Left renal cortex interstitium (tissue), 4 donors: ENCODE data around the gene SRR. TPM values are rescaled to one million over a fixed set of nuclear protein-coding genes. Genes with fewer than 3 reads are reported as not detected.
"Not testable (repeated sequence)": the region's sequence is repeated elsewhere in the genome, so short reads cannot be mapped to it uniquely, and the experiment has no call there.

Experiments
- DNase-seq, 4 donors: peaks; one replicate each; pipeline ENCODE4 v3.0.0-alpha.2; 2013; ENCODE audit warnings: low read depth in 4 of 4, low spot score in 2 of 4, missing footprints in 1 of 4
- polyA plus RNA-seq, 4 donors: library from polyadenylated mRNA; unstranded; fragments of 120-200 nt; gene quantifications; one replicate each; pipeline ENCODE4 v1.2.1, GENCODE V29; 2013; ENCODE audit not compliant: insufficient read length in 4 of 4

The SRR gene
- polyA plus RNA-seq, 4 donors, result 22.8 to 27.3 (median 25.0) TPM

DNA sequence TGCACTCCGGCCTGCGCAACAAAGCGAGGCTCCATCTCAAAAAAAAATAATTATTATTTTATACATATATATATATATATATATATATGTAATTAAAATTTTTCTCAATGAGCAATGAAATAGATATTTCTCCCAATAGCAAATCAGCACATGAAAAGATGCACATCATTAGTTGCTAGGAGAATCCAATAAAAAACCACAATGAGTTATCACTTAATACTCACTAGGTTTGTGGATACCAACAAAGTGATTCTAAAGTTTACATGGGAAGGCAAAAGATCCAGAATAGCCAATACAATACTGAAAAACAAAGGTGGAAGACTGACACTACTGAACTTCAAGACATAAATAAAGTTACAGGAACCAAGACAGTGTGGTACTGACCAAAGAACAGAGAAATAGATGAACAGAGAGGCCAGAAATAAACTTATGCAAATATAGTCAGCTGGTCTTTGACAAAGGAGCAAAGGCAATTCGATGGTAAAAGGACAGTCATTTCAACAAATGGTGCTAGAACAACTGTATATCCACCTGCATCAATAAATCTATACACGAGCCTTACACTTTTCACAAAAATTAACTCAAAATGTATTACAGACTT, 13.8 kb upstream of the SRR start:
- no peak for DNase-seq

DNA sequence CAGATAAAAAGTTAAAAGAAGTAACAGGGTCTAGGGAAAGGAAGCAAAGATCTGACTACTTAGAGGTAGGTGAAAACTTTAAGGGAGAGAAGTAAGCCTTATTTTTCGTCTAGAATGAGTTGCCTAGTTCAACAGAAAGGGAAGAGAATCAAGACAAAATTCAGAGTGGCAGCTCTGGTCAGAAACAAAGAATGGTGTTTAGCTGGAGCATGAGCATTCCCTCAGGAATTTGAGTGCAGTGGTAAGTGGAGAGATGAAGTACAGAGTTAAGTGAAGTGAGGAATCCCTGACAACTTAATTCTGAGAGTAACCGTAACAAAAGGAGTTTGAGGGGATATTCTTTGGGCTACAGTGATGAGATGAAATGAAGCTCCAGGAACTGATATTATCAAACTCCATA, 11.7 kb upstream of the SRR start:
- DNase-seq, result no peak

DNA sequence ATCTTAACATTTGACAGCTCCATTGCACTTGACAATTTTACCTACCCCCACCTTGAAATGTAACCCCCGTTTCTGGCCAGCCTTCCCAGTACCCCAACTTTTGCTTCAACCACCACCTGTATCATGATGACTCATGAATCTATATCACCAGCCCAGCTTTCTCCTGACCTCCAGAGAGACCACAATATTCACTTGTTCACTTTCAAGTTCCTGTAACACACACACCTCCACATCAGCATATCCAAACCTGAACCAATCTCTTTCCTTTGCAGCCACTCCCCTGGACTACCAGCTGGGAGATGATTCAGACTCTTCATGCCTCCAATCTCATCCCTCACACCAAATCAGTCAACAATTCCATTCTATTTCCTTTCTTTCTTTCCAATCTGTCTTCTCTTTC, 8.2 kb upstream of the SRR start:
- DNase-seq, result no peak

GRCh38 chr17:2297023-2297422, 6.7 kb upstream of the SRR start:
- no peak for DNase-seq

GRCh38 chr17:2299136-2299535, 4.6 kb upstream of the SRR start:
- DNase-seq, result no peak

- DNase-seq, result no peak
Observed at GRCh38 chr17:2299756-2300155, 4.0 kb upstream of the SRR start.

DNA sequence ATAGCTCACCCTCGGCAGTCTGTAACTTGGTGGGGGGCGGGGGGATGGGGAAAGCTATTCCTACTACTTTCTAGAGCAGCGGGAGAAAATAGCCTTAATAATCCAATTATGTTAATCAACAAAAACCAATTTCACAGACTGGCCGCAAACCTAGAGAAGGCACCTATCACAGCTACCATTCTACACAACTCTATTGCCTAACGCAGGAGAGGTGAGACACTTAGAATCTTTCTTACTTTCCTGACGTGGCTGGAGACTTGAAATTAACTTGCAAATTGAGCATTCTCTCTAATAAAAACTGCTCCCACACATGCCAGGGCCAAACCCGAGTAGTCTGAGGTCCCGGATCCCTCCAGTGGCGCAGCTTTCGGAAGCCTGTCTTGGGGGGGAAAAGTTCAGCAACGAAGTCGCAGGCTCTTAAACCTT, 959 bp upstream of the SRR start:
- DNase-seq, result peak in 1 of 4 donors; percentile 10

- DNase-seq, result no peak
Observed at GRCh38 chr17:2304931-2305330, 1.2 kb downstream of the SRR start.

DNA sequence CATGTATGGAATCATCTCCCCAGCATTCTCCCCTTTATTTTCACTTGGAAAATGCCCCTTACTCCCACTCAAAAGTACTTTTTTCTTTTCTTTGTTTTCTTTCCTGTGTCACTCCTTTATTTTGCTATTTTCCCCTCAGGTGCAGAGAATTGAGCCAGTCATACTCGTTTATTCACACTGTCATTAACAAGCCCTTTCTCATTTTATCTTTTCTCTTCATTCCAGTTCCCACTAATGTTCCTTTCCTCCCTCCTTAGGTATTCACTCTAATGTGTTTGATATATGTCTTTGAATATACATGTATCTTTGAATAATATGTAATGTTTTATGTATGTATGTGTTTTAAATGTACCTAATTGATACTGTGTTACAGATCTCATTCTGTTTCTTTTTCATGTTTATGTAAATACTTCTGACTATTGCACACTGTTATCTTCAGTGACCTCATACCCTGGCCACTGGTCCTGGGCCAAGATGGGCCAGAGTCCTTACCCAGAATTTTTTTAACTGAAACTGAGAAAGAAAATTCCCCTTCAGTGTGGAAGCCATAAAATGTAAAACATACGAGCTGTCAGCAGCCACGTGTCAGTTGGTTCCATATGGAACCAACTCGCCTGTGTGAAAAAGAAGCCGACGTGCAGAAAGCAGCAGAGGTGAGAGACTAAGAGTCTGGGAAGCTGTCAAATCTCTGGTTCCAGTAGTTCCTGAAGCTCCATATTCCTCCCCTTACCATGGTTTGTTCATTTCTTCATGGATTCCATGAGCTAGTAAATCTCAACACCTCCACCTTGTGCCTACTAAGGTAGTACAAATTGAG, 5.8 kb downstream of the SRR start:
- peak in 2 of 4 donors; percentile 0 to 12 for DNase-seq

- DNase-seq, result no peak
Observed at GRCh38 chr17:2312736-2313135, 9.0 kb downstream of the SRR start.

DNA sequence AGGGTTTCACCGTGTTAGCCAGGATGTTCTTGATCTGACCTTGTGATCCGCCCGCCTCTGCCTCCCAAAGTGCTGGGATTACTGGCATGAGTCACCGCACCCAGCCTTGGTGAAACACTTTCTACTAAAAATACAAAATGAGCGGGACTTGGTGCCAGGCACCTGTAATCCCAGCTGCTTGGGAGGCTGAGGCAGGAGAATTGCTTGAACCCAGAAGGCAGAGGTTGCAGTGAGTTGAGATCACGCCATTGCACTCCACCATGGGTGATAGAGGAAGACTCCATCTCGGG, 13.1 kb downstream of the SRR start:
- not testable (repeated sequence) for DNase-seq

DNA sequence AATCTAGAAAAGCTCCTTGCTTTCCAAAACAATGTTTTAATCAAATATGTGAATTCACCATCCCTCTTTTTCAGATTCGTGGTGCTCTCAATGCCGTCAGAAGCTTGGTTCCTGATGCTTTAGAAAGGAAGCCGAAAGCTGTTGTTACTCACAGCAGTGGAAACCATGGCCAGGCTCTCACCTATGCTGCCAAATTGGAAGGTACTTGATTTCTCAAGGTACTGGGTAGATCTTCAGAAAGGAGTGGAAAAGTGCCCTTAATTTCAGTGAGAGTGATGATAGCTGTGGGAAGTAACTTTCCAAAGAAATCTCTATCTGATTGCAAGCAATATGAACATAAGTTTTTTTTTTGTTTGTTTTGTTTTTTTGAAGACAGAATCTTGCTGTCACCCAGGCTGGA, 14.0 kb downstream of the SRR start:
- DNase-seq, result no peak

- no peak for DNase-seq
Observed at GRCh38 chr17:2319051-2319450, 15.3 kb downstream of the SRR start.

GRCh38 chr17:2321399-2321798, 17.6 kb downstream of the SRR start:
- DNase-seq, result no peak

DNA sequence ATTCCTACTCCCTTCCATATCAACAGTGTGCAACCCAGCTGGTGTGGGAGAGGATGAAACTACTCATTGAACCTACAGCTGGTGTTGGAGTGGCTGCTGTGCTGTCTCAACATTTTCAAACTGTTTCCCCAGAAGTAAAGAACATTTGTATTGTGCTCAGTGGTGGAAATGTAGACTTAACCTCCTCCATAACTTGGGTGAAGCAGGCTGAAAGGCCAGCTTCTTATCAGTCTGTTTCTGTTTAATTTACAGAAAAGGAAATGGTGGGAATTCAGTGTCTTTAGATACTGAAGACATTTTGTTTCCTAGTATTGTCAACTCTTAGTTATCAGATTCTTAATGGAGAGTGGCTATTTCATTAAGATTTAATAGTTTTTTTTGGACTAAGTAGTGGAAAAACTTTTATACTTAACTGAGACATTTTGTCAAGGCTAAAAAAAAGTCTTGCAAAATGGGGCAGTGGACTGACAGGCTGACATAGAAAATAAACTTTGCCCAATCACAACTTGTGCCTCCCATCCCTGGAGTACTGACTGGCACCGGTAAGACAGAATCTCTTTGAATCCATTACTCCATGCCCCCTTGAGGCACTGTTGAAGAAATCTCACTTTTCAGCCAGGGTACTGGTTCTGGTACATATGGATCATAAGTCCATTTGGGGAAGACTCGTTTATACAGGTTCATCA, 20.0 kb downstream of the SRR start:
- DNase-seq, result no peak

DNA sequence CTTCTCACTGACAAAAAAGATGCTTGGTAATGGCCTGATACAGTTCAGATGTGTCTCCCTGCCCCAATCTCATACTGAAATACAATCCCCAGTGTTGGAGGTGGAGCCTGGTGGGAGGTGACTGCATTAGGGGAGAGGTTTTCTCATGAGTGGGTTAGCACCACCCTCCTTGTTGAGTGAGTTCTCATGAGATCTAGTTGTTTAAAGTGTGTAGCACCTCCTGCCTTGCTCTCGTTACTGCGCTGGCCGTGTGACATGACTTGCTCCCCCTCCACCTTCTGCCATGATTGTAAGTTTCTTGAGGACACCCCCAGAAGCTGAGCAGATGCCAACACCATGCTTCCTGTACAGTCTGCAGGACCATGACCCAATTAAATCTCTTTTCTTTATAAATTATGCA, 27.6 kb downstream of the SRR start:
- DNase-seq, result no peak

GRCh38 chr17:2335726-2336214, 32.0 kb downstream of the SRR start:
- no peak for DNase-seq

GRCh38 chr17:2336215-2336851, 32.6 kb downstream of the SRR start, which contains the start of gene TSR1:
Gene TSR1, minus strand, starts transcription at chr17:2336457. Its CDS starts 30 bp downstream, at chr17:2336427.
- peak in 3 of 4 donors; percentile 78 to 87 (median 83) for DNase-seq

GRCh38 chr17:2336852-2337543, 33.2 kb downstream of the SRR start, which contains the start of gene SGSM2:
Gene SGSM2, plus strand, starts transcription at chr17:2337501. Its CDS starts 188 bp downstream, at chr17:2337689.
- DNase-seq, result peak in 2 of 4 donors; percentile 29 to 41

DNA sequence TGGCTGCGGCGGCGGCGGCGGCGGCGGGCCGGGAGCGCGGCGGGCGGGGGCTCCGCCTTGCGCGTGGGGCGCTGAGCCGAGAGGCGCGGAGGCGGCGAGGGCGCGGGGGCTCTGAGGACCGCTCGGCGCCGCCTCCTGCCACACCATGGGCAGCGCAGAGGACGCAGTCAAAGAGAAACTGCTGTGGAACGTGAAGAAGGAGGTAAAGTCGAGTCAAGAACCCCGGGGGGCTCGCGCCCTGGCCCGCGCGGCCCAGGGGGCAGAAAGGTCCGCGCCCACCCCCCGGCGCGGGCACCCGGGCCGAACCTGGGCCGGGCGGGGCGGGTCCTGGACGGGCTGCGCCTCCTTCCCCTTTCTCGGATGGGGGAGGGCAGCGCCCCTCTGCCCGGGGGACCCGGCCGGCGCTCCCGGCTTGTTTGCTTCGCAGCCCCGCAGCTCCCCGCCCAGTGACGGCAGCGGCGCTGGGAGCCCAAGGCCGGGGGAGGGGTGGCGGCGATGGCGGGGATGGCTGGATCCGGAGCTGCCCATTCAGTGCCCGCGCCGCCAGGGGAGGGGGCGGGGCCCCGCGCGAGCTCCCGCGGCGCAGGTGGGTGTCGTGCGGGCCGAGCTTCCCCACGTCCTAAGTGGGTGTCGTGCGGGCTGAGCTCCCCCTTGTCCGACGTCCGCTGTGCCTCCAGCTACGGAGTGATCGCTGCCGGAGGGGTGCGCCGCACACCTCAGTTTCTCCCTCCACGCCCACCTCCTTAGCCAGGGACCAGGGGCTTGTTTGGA, 34.0 kb downstream of the SRR start:
- DNase-seq, result peak in 1 of 4 donors; percentile 10
